Astrocyte (in vitro differentiated cells and primary cell): ENCODE results near the gene ZNF292. TPM values are rescaled to one million over a fixed set of nuclear protein-coding genes. Genes with fewer than 3 reads are reported as not detected.

Experiments
- DNase-seq: peaks from one replicate; pipeline ENCODE4 v3.0.0-alpha.2; 2010; ENCODE audit warnings: low read depth
- FAIRE-seq: peaks from 2 replicates; lab custom pipeline; 2011; peaks lifted over from hg19 to GRCh38; lab: Jason Lieb, UNC
- H2AFZ ChIP-seq: 2 replicates; pipeline ENCODE4 v1.6.0; 2012; ENCODE audit warnings: low read depth, low read length, inconsistent platforms
- H3K27ac ChIP-seq: 2 replicates; pipeline ENCODE4 v1.5.1; 2011; ENCODE audit warnings: low read depth, low read length, inconsistent platforms
- H3K27me3 ChIP-seq: 2 replicates; pipeline ENCODE4 v1.6.0; 2011; ENCODE audit warnings: low read length, inconsistent platforms; ENCODE audit not compliant: insufficient read depth
- H3K36me3 ChIP-seq: 2 replicates; pipeline ENCODE4 v1.5.1; 2011; ENCODE audit warnings: low read length, inconsistent platforms; ENCODE audit not compliant: insufficient read depth
- H3K4me1 ChIP-seq: 2 replicates; pipeline ENCODE4 v1.5.1; 2011; ENCODE audit warnings: low read length, inconsistent platforms; ENCODE audit not compliant: insufficient read depth
- H3K4me2 ChIP-seq: 2 replicates; pipeline ENCODE4 v1.6.0; 2012; ENCODE audit warnings: low read length, inconsistent platforms
- H3K4me3 ChIP-seq: 2 replicates; pipeline ENCODE4 v1.5.1; 2011; ENCODE audit warnings: low read depth, mild to moderate bottlenecking, low read length, inconsistent platforms; ENCODE audit not compliant: insufficient read depth
- H3K79me2 ChIP-seq: 2 replicates; pipeline ENCODE4 v1.6.0; 2012; ENCODE audit warnings: mild to moderate bottlenecking, low read length, inconsistent platforms; ENCODE audit not compliant: insufficient read depth
- H3K9ac ChIP-seq: 2 replicates; pipeline ENCODE4 v1.6.0; 2012; ENCODE audit warnings: mild to moderate bottlenecking, low read length, inconsistent platforms
- H3K9me3 ChIP-seq: 2 replicates; pipeline ENCODE4 v1.5.1; 2012; ENCODE audit warnings: low read depth, mild to moderate bottlenecking, low read length, inconsistent platforms; ENCODE audit not compliant: insufficient read depth
- H4K20me1 ChIP-seq: 2 replicates; pipeline ENCODE4 v1.6.0; 2012; ENCODE audit warnings: low read length, inconsistent platforms; ENCODE audit not compliant: insufficient read depth
- H3K27ac Mint-ChIP-seq: one replicate; pipeline ENCODE4 v1.8.0; 2021; ENCODE audit warnings: mild to moderate bottlenecking, mixed read lengths; ENCODE audit not compliant: unreplicated experiment
- H3K27me3 Mint-ChIP-seq: one replicate; pipeline ENCODE4 v1.8.0; 2021; ENCODE audit warnings: low read depth, mixed read lengths; ENCODE audit not compliant: unreplicated experiment
- H3K36me3 Mint-ChIP-seq: one replicate; pipeline ENCODE4 v1.8.0; 2021; ENCODE audit warnings: low read depth, mixed read lengths; ENCODE audit not compliant: unreplicated experiment
- H3K4me1 Mint-ChIP-seq: one replicate; pipeline ENCODE4 v1.8.0; 2021; ENCODE audit warnings: low read depth, mixed read lengths; ENCODE audit not compliant: unreplicated experiment
- H3K4me3 Mint-ChIP-seq: one replicate; pipeline ENCODE4 v1.8.0; 2021; ENCODE audit warnings: mild to moderate bottlenecking, moderate library complexity, mixed read lengths; ENCODE audit not compliant: unreplicated experiment
- H3K9me3 Mint-ChIP-seq: one replicate; pipeline ENCODE4 v1.8.0; 2021; ENCODE audit warnings: mild to moderate bottlenecking, mixed read lengths; ENCODE audit not compliant: unreplicated experiment
- CTCF ChIP-seq: IDR thresholded peaks from 2 replicates; pipeline ENCODE4 v1.5.1; 2011; ENCODE audit warnings: low read depth, mild to moderate bottlenecking, inconsistent platforms, low read length, moderate library complexity; ENCODE audit not compliant: insufficient read depth
- EZH2 ChIP-seq: IDR thresholded peaks from 2 replicates; pipeline ENCODE4 v1.6.1; 2012; ENCODE audit warnings: mild to moderate bottlenecking, low read length, inconsistent platforms; ENCODE audit not compliant: insufficient read depth
- total RNA-seq: library from RNA; stranded (reverse); gene quantifications from 2 replicates; pipeline ENCODE4 v1.2.1, GENCODE V29; 2021

ZNF292 gene
- total RNA-seq, 1 donor from 2014 or later: 31.5 TPM

- H3K27me3 ChIP-seq: no peaks in the 10 kb centered on the region
- H3K9me3 ChIP-seq: no peaks in the 10 kb centered on the region
- H3K9ac ChIP-seq: no peak overlapping the region
- Mint-ChIP-seq H3K27ac (no peak overlapping the region), H3K27me3 (no peaks in the 10 kb centered on the region), H3K4me3 (no peak overlapping the region), H3K9me3 (no peaks in the 10 kb centered on the region), H3K36me3 (no peaks in the 10 kb centered on the region), H3K4me1 (peaks cover 19% of the 10 kb centered on the region)
- no peak overlapping the region for H3K4me3 ChIP-seq
- no peak for TF ChIP-seq CTCF
- TF ChIP-seq EZH2: no peak
- H3K79me2 ChIP-seq: peaks cover 100% of the 10 kb centered on the region
- H4K20me1 ChIP-seq: peaks cover 93% of the 10 kb centered on the region
- H3K27ac ChIP-seq: no peak overlapping the region
- DNase-seq (no peak), FAIRE-seq (no peak)
- H2AFZ ChIP-seq: no peak overlapping the region
- H3K4me2 ChIP-seq: no peak overlapping the region
- H3K4me1 ChIP-seq: no peaks in the 10 kb centered on the region
- H3K36me3 ChIP-seq: no peaks in the 10 kb centered on the region
Observed at GRCh38 chr6:87171938-87172633, 16.7 kb downstream of the ZNF292 start.

- Histone ChIP-seq H3K4me3 (no peak overlapping the region), H3K4me1 (no peaks in the 10 kb centered on the region), H2AFZ (no peak overlapping the region), H3K9ac (no peak overlapping the region), H3K36me3 (no peaks in the 10 kb centered on the region), H3K27me3 (no peaks in the 10 kb centered on the region), H3K4me2 (no peak overlapping the region), H3K9me3 (no peaks in the 10 kb centered on the region), H3K27ac (no peak overlapping the region), H4K20me1 (peaks cover 88% of the 10 kb centered on the region), H3K79me2 (peaks cover 100% of the 10 kb centered on the region)
- no peak for TF ChIP-seq CTCF
- no peak for TF ChIP-seq EZH2
- DNase-seq (no peak), FAIRE-seq (no peak)
- H3K4me1 Mint-ChIP-seq: peaks cover 19% of the 10 kb centered on the region
- peaks cover 5% of the 10 kb centered on the region for H3K36me3 Mint-ChIP-seq
- H3K4me3 Mint-ChIP-seq: no peak overlapping the region
- H3K9me3 Mint-ChIP-seq: no peaks in the 10 kb centered on the region
- H3K27ac Mint-ChIP-seq: peak overlapping the region; percentile 41
- H3K27me3 Mint-ChIP-seq: no peaks in the 10 kb centered on the region
Observed at GRCh38 chr6:87174078-87174579, 18.8 kb downstream of the ZNF292 start.

- FAIRE-seq (no peak), DNase-seq (no peak)
- Mint-ChIP-seq H3K4me1 (peaks cover 14% of the 10 kb centered on the region), H3K9me3 (no peaks in the 10 kb centered on the region), H3K36me3 (peaks cover 8% of the 10 kb centered on the region), H3K27me3 (no peaks in the 10 kb centered on the region), H3K4me3 (no peak overlapping the region), H3K27ac (no peak overlapping the region)
- H2AFZ ChIP-seq: no peak overlapping the region
- no peak overlapping the region for H3K4me2 ChIP-seq
- no peak overlapping the region for H3K9ac ChIP-seq
- no peak overlapping the region for H3K4me3 ChIP-seq
- no peaks in the 10 kb centered on the region for H3K36me3 ChIP-seq
- no peaks in the 10 kb centered on the region for H3K9me3 ChIP-seq
- peaks cover 87% of the 10 kb centered on the region for H4K20me1 ChIP-seq
- H3K27me3 ChIP-seq: no peaks in the 10 kb centered on the region
- H3K27ac ChIP-seq: no peak overlapping the region
- no peaks in the 10 kb centered on the region for H3K4me1 ChIP-seq
- TF ChIP-seq CTCF: no peak
- no peak for TF ChIP-seq EZH2
- peaks cover 100% of the 10 kb centered on the region for H3K79me2 ChIP-seq
Observed at GRCh38 chr6:87176493-87176892, 21.1 kb downstream of the ZNF292 start.
